ENCODE measurements around the gene SHANK1. TPM values are rescaled to one million over a fixed set of nuclear protein-coding genes. Genes with fewer than 3 reads are reported as not detected.
A peak's percentile ranks its signal among the peaks of the same experiment; 100 is the strongest.

Gene SHANK1
- total and polyA plus RNA-seq, 9 donors: 0.20 to 11.1 (median 2.5) TPM

- intact Hi-C loops (cut with DNase I): loop anchor here in 1 of 4 donors (5.0 to 10.0 kb wide), 2 partner anchors 58 to 360 kb away; partner anchors contain the start of gene NAPSA
- Histone ChIP-seq H3K27ac (peak overlapping the region in 1 of 2 donors; percentile 68), H3K27me3 (no peaks in the 10 kb centered on the region), H3K36me3 (no peaks in the 10 kb centered on the region), H3K9me3 (no peaks in the 10 kb centered on the region), H3K4me1 (ENCODE audit: insufficient read depth) (peaks cover 24% of the 10 kb centered on the region), H3K4me3 (peak overlapping the region; percentile 91)
- DNase-seq: peak; percentile 100
- 1% methylated on average over 57 to 65 of the region's 65 CpGs for WGBS, 3 donors
- TF ChIP-seq POLR2A (IDR thresholded peaks at IDR 0.05) (peak; percentile 74), EP300 (IDR thresholded peaks at IDR 0.05) (no peak), CTCF (IDR thresholded peaks at IDR 0.05) (peak; percentile 91 to 94 (median 94))
These were observed 5.1 kb upstream of the SHANK1 start for GRCh38 chr19:50724522-50725217.

GRCh38 chr19:50723735-50724521 is 4.3 kb upstream of the SHANK1 start:
- intact Hi-C loops (cut with DNase I): loop anchor here in 1 of 4 donors (5.0 to 10.0 kb wide), 2 partner anchors 58 to 359 kb away; partner anchors contain the start of gene NAPSA
- WGBS, 3 donors: 1 to 2% (median 2%) methylated on average over 31 of the region's 31 CpGs
- peak in 1 of 5 donors; percentile 33 for DNase-seq
- peak overlapping the region in 1 of 2 donors; percentile 21 for H3K27ac ChIP-seq
- no peaks in the 10 kb centered on the region for H3K36me3 ChIP-seq
- peak overlapping the region; percentile 60 for H3K4me3 ChIP-seq
- no peaks in the 10 kb centered on the region for H3K27me3 ChIP-seq
- peaks cover 24% of the 10 kb centered on the region for H3K4me1 ChIP-seq (ENCODE audit: insufficient read depth)
- TF ChIP-seq EP300 (IDR thresholded peaks at IDR 0.05) (no peak), CTCF (IDR thresholded peaks at IDR 0.05) (no peak), POLR2A (IDR thresholded peaks at IDR 0.05) (no peak)
- no peaks in the 10 kb centered on the region for H3K9me3 ChIP-seq

GRCh38 chr19:50723069-50723468 is 3.5 kb upstream of the SHANK1 start, which contains the start of gene CLEC11A:
CLEC11A (plus strand) TSS chr19:50723364; CDS start chr19:50723526, 162 bp downstream.
- no peak for TF ChIP-seq CTCF (IDR thresholded peaks at IDR 0.05)
- no peak for TF ChIP-seq POLR2A (IDR thresholded peaks at IDR 0.05)
- no peak for TF ChIP-seq EP300 (IDR thresholded peaks at IDR 0.05)
- Histone ChIP-seq H3K36me3 (no peaks in the 10 kb centered on the region), H3K4me1 (ENCODE audit: insufficient read depth) (peaks cover 19% of the 10 kb centered on the region), H3K27me3 (no peaks in the 10 kb centered on the region), H3K4me3 (peak within 1 kb of the TSS; percentile 60), H3K27ac (peak within 1 kb of the TSS in 1 of 2 donors; percentile 64), H3K9me3 (no peaks in the 10 kb centered on the region)
- peak; percentile 40 to 68 (median 55) for DNase-seq
- intact Hi-C loops (cut with DNase I): loop anchor here in 1 of 4 donors (5.0 to 10.0 kb wide), 2 partner anchors 59 to 358 kb away; partner anchors contain the start of gene NAPSA
- 6 to 7% (median 6%) methylated on average over 15 of the region's 15 CpGs for WGBS, 3 donors
